Caco-2 (cell line): Measurements from ENCODE around the gene UNCX. TPM values are rescaled to one million over a fixed set of nuclear protein-coding genes. Genes with fewer than 3 reads are reported as not detected.

ENCODE experiments used
- BruUV-seq: library from RNA; stranded (reverse); fragments of 400-500 nt; replicated peaks from 2 replicates; lab custom pipeline; 2021; lab: Mats Ljungman, UMichigan
- CTCF ChIA-PET: fragments of 300-600 bp; sonication (Branson Sonifier 250); formaldehyde crosslinking; loops from one replicate; lab custom pipeline; 2022; ENCODE audit warnings: antibody characterized with exemption; lab: Charles Lee
- POLR2A ChIA-PET: fragments of 300-600 bp; sonication (Branson Sonifier 250); formaldehyde crosslinking; loops from one replicate; lab custom pipeline; 2022; ENCODE audit warnings: antibody characterized with exemption; lab: Charles Lee
- DNase-seq, 2 experiments: peaks; one replicate each; pipeline versions ENCODE4 v3.0.0 to v3.0.0-alpha.2; 2020 to 2022
- H3K27me3 ChIP-seq: replicated peaks from 2 replicates; pipeline ENCODE4 v1.6.0; 2011; ENCODE audit warnings: low read length; ENCODE audit not compliant: control insufficient read depth, insufficient read depth
- H3K36me3 ChIP-seq: 2 replicates; pipeline ENCODE4 v1.5.1; 2011; ENCODE audit warnings: low read length; ENCODE audit not compliant: control insufficient read depth, insufficient read depth
- H3K4me1 ChIP-seq: fragments of 250-450 bp; sonication (Bioruptor Pico); 2 replicates; pipeline ENCODE4 v1.5.1; 2020; ENCODE audit warnings: mild to moderate bottlenecking
- H3K4me3 ChIP-seq: 2 replicates; pipeline ENCODE4 v1.5.1; 2011; ENCODE audit warnings: low read depth, mild to moderate bottlenecking, control low read depth, low read length
- H3K9me3 ChIP-seq: fragments of 250-450 bp; sonication (Bioruptor Pico); 2 replicates; pipeline ENCODE4 v1.5.1; 2020; ENCODE audit warnings: mild to moderate bottlenecking, moderate library complexity
- H3K27ac Mint-ChIP-seq: one replicate; pipeline ENCODE4 v1.8.0; 2022; ENCODE audit warnings: mixed read lengths; ENCODE audit not compliant: unreplicated experiment
- H3K27me3 Mint-ChIP-seq: one replicate; pipeline ENCODE4 v1.8.0; 2022; ENCODE audit warnings: mixed read lengths; ENCODE audit not compliant: insufficient read depth, unreplicated experiment
- H3K36me3 Mint-ChIP-seq: one replicate; pipeline ENCODE4 v1.8.0; 2022; ENCODE audit warnings: mild to moderate bottlenecking, mixed read lengths; ENCODE audit not compliant: insufficient read depth, unreplicated experiment
- H3K4me1 Mint-ChIP-seq: one replicate; pipeline ENCODE4 v1.8.0; 2022; ENCODE audit warnings: low read depth, mixed read lengths; ENCODE audit not compliant: unreplicated experiment
- H3K4me3 Mint-ChIP-seq: one replicate; pipeline ENCODE4 v1.8.0; 2022; ENCODE audit warnings: mild to moderate bottlenecking, moderate library complexity, mixed read lengths; ENCODE audit not compliant: unreplicated experiment
- H3K9me3 Mint-ChIP-seq: one replicate; pipeline ENCODE4 v1.8.0; 2022; ENCODE audit warnings: mixed read lengths; ENCODE audit not compliant: unreplicated experiment
- intact Hi-C: fragments of 100-400 bp; cut with micrococcal nuclease; formaldehyde crosslinking; loops from one replicate; pipeline ENCODE4 v1.10.0; 2022; ENCODE audit not compliant: unreplicated experiment
- total RNA-seq: library from RNA; stranded (reverse); gene quantifications from 2 replicates; pipeline ENCODE4 v1.2.3, GENCODE V29; 2022
- TF ChIP-seq, protein P1 (sequence below), 2 experiments: fragments of 200-600 bp in 1 of 2; IDR thresholded peaks; 1 replicate in 1 of 2; 2 replicates in 1 of 2; pipeline versions ENCODE4 v1.5.1 to v1.8.0; 2011 to 2022; ENCODE audit warnings: antibody characterized with exemption in 1 of 2, control low read depth in 1 of 2, inconsistent platforms in 1 of 2, low read depth in 1 of 2, low read length in 1 of 2, mild to moderate bottlenecking in 1 of 2, moderate library complexity in 1 of 2; ENCODE audit not compliant: insufficient read depth in 1 of 2, severe bottlenecking in 1 of 2, unreplicated experiment in 1 of 2

The UNCX gene
- total RNA-seq, 1 experiment from 2014 or later = not detected

DNA sequence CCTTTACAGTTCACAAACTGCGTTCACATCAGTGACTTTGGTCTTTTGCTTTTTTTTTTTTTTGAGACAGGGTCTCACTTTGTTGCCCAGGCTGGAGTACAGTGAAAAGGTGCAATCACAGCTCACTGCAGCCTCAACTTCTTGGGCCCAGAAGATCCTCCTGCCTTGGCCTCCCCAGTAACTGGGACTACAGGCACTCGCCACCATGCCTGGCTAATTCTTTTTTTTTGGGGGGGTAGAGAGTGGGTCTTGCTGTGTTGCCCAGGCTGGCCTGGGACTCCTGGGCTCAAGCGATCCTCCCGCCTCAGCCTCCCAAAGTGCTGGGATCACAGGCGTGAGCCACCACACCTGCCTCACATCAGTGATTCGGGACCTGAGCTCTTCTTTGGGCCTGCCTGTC is 35.7 kb upstream of the UNCX start:
- intact Hi-C loops = no loop called here
- H3K9me3 Mint-ChIP-seq = no peaks in the 10 kb centered on the region
- H3K27me3 Mint-ChIP-seq = peaks cover 6% of the 10 kb centered on the region
- Histone ChIP-seq H3K27me3 (no peaks in the 10 kb centered on the region), H3K4me3 (no peak overlapping the region), H3K4me1 (no peaks in the 10 kb centered on the region), H3K36me3 (no peaks in the 10 kb centered on the region), H3K9me3 (no peaks in the 10 kb centered on the region)
- ChIA-PET CTCF (no interaction called here), POLR2A (no interaction called here)
- BruUV-seq = no TSS peak
- no peak for DNase-seq
- H3K27ac Mint-ChIP-seq = no peak overlapping the region
- no peaks in the 10 kb centered on the region for H3K4me1 Mint-ChIP-seq
- H3K4me3 Mint-ChIP-seq = no peak overlapping the region
- H3K36me3 Mint-ChIP-seq = no peaks in the 10 kb centered on the region
- TF ChIP-seq, protein P1, sequence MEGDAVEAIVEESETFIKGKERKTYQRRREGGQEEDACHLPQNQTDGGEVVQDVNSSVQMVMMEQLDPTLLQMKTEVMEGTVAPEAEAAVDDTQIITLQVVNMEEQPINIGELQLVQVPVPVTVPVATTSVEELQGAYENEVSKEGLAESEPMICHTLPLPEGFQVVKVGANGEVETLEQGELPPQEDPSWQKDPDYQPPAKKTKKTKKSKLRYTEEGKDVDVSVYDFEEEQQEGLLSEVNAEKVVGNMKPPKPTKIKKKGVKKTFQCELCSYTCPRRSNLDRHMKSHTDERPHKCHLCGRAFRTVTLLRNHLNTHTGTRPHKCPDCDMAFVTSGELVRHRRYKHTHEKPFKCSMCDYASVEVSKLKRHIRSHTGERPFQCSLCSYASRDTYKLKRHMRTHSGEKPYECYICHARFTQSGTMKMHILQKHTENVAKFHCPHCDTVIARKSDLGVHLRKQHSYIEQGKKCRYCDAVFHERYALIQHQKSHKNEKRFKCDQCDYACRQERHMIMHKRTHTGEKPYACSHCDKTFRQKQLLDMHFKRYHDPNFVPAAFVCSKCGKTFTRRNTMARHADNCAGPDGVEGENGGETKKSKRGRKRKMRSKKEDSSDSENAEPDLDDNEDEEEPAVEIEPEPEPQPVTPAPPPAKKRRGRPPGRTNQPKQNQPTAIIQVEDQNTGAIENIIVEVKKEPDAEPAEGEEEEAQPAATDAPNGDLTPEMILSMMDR (IDR thresholded peaks at IDR 0.05; ENCODE audit: insufficient read depth in 1 of 2, low read depth in 1 of 2, low read length in 1 of 2, severe bottlenecking in 1 of 2, unreplicated experiment in 1 of 2) = no peak

DNA sequence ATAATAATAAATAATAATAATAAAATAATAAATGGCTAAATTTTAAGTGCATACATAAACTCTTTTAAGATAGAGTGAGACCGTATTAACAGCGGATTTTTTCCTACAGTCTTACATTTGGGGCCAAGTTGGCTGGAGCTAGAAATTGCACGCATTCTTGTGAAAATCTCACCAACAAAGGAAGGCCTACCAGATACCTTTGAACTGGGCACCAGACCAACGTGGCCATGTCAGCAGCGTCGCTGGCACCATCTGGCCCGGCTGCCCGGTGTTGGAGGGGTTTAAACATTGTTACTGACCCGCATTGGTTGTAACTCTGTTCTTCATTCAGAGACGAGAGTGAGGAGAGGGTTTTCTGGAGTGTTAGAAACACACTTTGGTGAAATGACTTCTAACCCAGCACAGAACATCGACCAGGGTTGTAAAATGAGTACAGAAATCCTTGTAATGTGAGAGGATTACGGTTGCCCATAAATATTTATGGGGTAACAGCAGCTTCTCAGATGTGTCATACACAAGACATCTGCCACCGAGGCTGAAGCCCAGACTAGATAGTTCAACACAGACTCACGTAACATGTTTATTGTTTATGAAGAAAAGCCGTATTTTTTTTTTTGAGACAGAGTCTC is 34.6 kb upstream of the UNCX start:
- no peaks in the 10 kb centered on the region for H3K9me3 Mint-ChIP-seq
- no peaks in the 10 kb centered on the region for H3K36me3 Mint-ChIP-seq
- H3K4me3 Mint-ChIP-seq = no peak overlapping the region
- peaks cover 8% of the 10 kb centered on the region for H3K27me3 Mint-ChIP-seq
- POLR2A ChIA-PET = no interaction called here
- H3K4me1 Mint-ChIP-seq = no peaks in the 10 kb centered on the region
- intact Hi-C loops = no loop called here
- no peaks in the 10 kb centered on the region for H3K36me3 ChIP-seq
- H3K4me1 ChIP-seq = no peaks in the 10 kb centered on the region
- TF ChIP-seq, protein P1 (IDR thresholded peaks at IDR 0.05; ENCODE audit: insufficient read depth in 1 of 2, low read depth in 1 of 2, low read length in 1 of 2, severe bottlenecking in 1 of 2, unreplicated experiment in 1 of 2) = no peak
- H3K27me3 ChIP-seq = no peaks in the 10 kb centered on the region
- CTCF ChIA-PET = no interaction called here
- H3K4me3 ChIP-seq = no peak overlapping the region
- DNase-seq = no peak
- no TSS peak for BruUV-seq
- H3K9me3 ChIP-seq = no peaks in the 10 kb centered on the region
- no peak overlapping the region for H3K27ac Mint-ChIP-seq

DNA sequence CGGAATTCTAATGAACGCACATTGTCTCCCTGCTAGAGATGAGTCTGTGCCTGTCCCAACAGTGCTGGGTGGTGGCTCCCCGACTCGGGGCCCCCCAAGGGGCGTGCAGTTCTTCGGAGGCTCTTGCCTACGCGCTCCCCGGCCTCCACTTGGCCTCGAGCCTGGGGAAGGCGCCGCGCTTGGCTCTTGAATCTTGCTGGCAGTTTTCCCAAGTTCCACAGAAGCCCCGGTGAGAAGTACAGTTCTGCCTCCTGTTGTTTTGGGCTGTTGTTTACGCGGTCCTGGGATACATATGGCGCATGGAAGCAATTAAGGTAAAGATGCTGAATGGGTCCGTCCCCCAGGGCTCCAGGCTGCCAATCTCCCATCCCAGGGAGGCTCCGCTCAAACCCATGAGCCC is 32.6 kb upstream of the UNCX start:
- Mint-ChIP-seq H3K27me3 (peaks cover 9% of the 10 kb centered on the region), H3K36me3 (no peaks in the 10 kb centered on the region), H3K9me3 (no peaks in the 10 kb centered on the region), H3K4me1 (no peaks in the 10 kb centered on the region), H3K4me3 (no peak overlapping the region), H3K27ac (no peak overlapping the region)
- H3K27me3 ChIP-seq = no peaks in the 10 kb centered on the region
- TF ChIP-seq, protein P1 (IDR thresholded peaks at IDR 0.05; ENCODE audit: insufficient read depth in 1 of 2, low read depth in 1 of 2, low read length in 1 of 2, severe bottlenecking in 1 of 2, unreplicated experiment in 1 of 2) = no peak
- H3K9me3 ChIP-seq = no peaks in the 10 kb centered on the region
- H3K36me3 ChIP-seq = no peaks in the 10 kb centered on the region
- BruUV-seq = no TSS peak
- intact Hi-C loops = no loop called here
- ChIA-PET POLR2A (no interaction called here), CTCF (no interaction called here)
- no peak for DNase-seq
- no peaks in the 10 kb centered on the region for H3K4me1 ChIP-seq
- H3K4me3 ChIP-seq = no peak overlapping the region
